HUES48 (cell line): ENCODE data around the gene SLC35F4.

Experiments used
- H3K27ac ChIP-seq: one replicate; pipeline ENCODE4 v1.7.0; 2013; ENCODE audit warnings: low read depth, low read length, inconsistent platforms
- H3K27me3 ChIP-seq: 2 replicates; pipeline ENCODE4 v1.6.1; 2013; ENCODE audit warnings: mild to moderate bottlenecking, low read length; ENCODE audit not compliant: control insufficient read depth, insufficient read depth
- H3K36me3 ChIP-seq: 2 replicates; pipeline ENCODE4 v1.6.1; 2013; ENCODE audit warnings: low read length; ENCODE audit not compliant: control insufficient read depth, insufficient read depth
- H3K4me1 ChIP-seq: 2 replicates; pipeline ENCODE4 v1.6.1; 2013; ENCODE audit warnings: mild to moderate bottlenecking, low read length; ENCODE audit not compliant: control insufficient read depth, insufficient read depth
- H3K4me3 ChIP-seq: 2 replicates; pipeline ENCODE4 v1.5.1; 2013; ENCODE audit warnings: mild to moderate bottlenecking, low read depth, low read length
- H3K9ac ChIP-seq: 2 replicates; pipeline ENCODE4 v1.6.1; 2013; ENCODE audit warnings: mild to moderate bottlenecking, low read depth, low read length, moderate library complexity
- H3K9me3 ChIP-seq: 2 replicates; pipeline ENCODE4 v1.6.1; 2013; ENCODE audit warnings: low read length; ENCODE audit not compliant: control insufficient read depth, insufficient read depth

SLC35F4 gene

DNA sequence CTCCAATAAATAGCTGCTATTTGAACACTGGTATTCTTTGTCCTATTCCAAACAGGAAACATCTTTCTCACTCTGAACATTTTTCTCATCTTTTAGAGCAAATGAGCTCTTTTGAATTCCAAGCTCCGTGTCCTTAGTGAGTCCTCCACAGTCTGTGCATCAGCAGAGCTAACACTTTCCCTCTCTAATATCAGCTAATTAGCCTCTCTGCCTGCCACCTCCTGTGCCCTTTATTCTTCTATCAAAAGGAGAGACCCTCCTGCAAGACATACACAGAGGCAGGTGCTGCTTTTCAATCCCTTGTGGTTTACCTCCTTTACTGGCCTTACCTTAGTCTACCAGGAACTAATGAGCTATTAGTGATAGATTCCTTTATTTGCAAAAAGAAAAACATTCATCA, 178.5 kb downstream of the SLC35F4 start:
- H3K36me3 ChIP-seq: no peaks in the 10 kb centered on the region

DNA sequence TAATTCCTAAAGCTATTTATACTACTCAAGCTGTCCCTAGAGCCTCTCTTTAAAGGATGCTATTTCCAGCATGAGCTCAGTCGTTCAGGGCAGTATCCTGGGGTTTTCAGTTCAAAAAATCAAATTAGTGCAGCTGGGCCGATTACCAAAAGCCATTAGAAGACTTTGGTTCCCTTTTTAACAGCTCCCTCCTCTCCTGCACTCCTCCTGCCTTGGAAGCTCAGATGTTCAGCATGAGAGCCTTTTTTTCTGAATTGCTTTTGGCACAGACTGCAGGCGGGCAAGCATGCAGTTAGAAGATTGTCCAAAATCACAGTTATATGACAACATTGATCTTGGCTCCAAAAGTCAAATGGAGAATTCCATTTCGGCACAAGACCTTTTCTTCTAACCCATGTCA, 179.6 kb downstream of the SLC35F4 start:
- H3K4me3 ChIP-seq: no peak overlapping the region
- H3K9me3 ChIP-seq: no peaks in the 10 kb centered on the region
- no peaks in the 10 kb centered on the region for H3K36me3 ChIP-seq
- no peaks in the 10 kb centered on the region for H3K27me3 ChIP-seq
- no peak overlapping the region for H3K9ac ChIP-seq
- no peak overlapping the region for H3K27ac ChIP-seq
- no peaks in the 10 kb centered on the region for H3K4me1 ChIP-seq

More for the DNA sequence above, 178.5 kb downstream of the SLC35F4 start:
- H3K27ac ChIP-seq: no peak overlapping the region
- no peaks in the 10 kb centered on the region for H3K4me1 ChIP-seq
- H3K27me3 ChIP-seq: no peaks in the 10 kb centered on the region
- no peaks in the 10 kb centered on the region for H3K9me3 ChIP-seq
- H3K9ac ChIP-seq: no peak overlapping the region
- H3K4me3 ChIP-seq: no peak overlapping the region

DNA sequence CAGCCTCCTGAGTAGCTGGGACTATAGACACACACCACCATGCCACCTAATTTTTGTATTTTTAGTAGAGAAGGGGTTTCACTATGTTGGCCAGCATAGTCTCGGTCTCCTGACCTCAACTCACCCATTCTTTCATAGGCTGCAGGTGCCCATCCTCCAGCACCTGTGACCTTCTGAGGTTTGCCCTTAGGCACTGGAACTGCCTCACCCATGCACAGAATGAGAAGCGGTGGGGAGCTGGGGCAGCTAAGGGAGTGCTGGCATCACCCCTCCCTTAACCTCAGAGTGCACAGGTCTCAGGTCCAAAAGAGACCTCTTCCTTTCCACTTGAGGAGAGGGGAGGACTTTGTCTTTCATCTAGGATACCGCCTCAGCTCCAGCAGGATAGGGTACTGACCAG, 194.9 kb downstream of the SLC35F4 start:
- Histone ChIP-seq H3K4me3 (no peak overlapping the region), H3K9ac (no peak overlapping the region), H3K27me3 (no peaks in the 10 kb centered on the region), H3K4me1 (peaks cover 6% of the 10 kb centered on the region), H3K27ac (no peak overlapping the region), H3K36me3 (no peaks in the 10 kb centered on the region), H3K9me3 (no peaks in the 10 kb centered on the region)

DNA sequence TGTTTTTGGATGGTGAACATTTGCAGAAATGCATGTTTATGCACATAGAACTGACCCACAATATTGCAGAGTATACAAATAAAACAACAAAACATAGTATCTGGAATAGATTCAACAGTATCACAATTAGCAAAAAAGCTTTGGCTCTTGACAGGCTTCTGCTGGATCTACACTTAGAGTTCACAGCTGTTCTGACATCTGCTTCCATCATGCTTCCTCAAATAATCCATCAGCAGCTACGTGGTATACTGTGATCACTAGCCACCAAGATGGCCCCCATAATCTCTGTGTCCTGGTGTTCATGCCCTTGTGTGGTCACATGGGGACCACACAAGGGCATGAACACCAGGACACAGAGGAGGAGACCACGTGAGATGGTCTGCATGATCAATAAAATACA, 205.7 kb downstream of the SLC35F4 start:
- no peaks in the 10 kb centered on the region for H3K9me3 ChIP-seq
- H3K27me3 ChIP-seq: no peaks in the 10 kb centered on the region
- no peak overlapping the region for H3K9ac ChIP-seq
- no peaks in the 10 kb centered on the region for H3K4me1 ChIP-seq
- no peaks in the 10 kb centered on the region for H3K36me3 ChIP-seq
- no peak overlapping the region for H3K27ac ChIP-seq
- H3K4me3 ChIP-seq: no peak overlapping the region

DNA sequence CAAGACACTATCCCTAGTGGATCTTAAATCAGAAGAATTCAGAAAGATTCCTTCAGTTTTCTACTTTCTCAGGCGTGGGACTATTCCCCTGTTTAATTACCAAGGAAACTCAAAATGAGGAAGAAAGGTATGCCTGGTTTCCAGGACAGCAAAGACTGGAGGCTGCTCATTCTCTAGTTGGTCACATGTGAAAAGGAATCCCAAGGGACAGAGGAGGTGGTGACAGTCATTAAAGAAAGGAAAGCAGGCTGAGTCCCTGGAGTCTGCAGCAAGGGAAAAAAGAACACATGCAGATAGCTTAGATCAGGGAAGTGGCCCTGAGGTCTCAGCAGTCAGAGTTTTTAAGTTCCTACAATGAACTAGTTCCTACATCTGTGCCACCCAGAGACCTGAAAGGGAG, 206.8 kb downstream of the SLC35F4 start:
- Histone ChIP-seq H3K27me3 (no peaks in the 10 kb centered on the region), H3K9ac (no peak overlapping the region), H3K4me1 (no peaks in the 10 kb centered on the region), H3K36me3 (no peaks in the 10 kb centered on the region), H3K27ac (no peak overlapping the region), H3K9me3 (no peaks in the 10 kb centered on the region), H3K4me3 (no peak overlapping the region)

DNA sequence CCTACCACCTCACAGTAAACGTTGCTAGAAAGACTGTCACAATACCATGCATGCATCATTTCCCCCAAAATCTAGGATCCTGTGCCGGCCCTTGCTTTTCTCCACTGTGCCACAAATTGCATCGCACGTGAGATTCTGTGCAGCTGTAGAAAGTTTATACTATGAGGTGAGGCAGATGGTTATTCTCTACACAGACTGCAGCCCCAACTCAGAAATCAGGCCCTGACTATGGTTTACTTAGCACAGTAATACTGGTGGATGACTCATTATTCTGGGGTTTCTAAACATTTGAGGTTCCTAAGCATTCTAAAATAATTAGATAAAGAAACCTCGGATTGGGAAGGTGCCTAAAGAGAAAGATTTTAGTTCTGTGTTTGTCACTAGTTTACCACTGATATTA, 208.4 kb downstream of the SLC35F4 start:
- H3K9ac ChIP-seq: no peak overlapping the region
- H3K27ac ChIP-seq: no peak overlapping the region
- H3K27me3 ChIP-seq: no peaks in the 10 kb centered on the region
- no peaks in the 10 kb centered on the region for H3K4me1 ChIP-seq
- H3K4me3 ChIP-seq: no peak overlapping the region
- no peaks in the 10 kb centered on the region for H3K9me3 ChIP-seq
- H3K36me3 ChIP-seq: no peaks in the 10 kb centered on the region

DNA sequence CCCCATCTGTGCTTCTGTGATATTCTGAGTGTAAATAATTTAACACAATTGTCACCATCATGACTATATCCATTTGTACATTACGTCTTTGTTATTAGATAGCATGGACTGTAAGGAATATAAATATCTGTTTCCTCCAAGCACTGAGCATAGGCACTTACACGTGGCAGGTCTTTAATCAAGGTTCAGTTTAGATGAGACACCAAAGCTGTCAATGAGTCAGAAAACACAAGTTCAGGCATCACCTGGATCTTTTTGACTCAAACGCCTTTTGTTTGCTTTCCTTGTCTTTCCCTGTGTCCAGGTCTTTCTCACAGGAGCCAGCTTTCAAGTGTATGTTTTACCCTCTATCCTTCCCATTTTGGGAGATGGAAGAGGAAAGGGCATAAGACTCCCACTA, 209.0 kb downstream of the SLC35F4 start:
- H3K4me1 ChIP-seq: no peaks in the 10 kb centered on the region
- H3K4me3 ChIP-seq: no peak overlapping the region
- H3K27me3 ChIP-seq: no peaks in the 10 kb centered on the region
- H3K27ac ChIP-seq: no peak overlapping the region
- no peaks in the 10 kb centered on the region for H3K36me3 ChIP-seq
- H3K9ac ChIP-seq: no peak overlapping the region
- no peaks in the 10 kb centered on the region for H3K9me3 ChIP-seq

DNA sequence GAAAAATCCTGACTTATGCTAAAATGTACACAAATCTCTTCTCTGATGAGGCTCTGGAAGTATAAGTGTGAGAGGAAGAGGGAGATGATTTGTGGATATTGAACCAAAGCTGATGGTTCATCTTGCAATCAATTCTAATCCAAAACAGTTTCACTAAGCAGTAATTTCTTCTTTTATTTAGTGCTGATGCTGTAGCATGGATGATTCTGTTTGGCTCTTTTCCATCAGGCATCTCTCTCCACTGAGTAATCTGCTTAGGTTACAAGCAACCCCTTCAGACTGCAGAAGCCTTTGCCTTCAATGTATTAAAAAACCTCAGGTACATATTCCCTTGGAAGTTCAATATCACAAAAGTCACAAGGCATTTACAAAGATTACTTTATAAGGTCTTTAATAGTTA, 213.1 kb downstream of the SLC35F4 start:
- Histone ChIP-seq H3K9ac (no peak overlapping the region), H3K9me3 (no peaks in the 10 kb centered on the region), H3K27me3 (no peaks in the 10 kb centered on the region), H3K36me3 (no peaks in the 10 kb centered on the region), H3K27ac (no peak overlapping the region), H3K4me1 (no peaks in the 10 kb centered on the region), H3K4me3 (no peak overlapping the region)

DNA sequence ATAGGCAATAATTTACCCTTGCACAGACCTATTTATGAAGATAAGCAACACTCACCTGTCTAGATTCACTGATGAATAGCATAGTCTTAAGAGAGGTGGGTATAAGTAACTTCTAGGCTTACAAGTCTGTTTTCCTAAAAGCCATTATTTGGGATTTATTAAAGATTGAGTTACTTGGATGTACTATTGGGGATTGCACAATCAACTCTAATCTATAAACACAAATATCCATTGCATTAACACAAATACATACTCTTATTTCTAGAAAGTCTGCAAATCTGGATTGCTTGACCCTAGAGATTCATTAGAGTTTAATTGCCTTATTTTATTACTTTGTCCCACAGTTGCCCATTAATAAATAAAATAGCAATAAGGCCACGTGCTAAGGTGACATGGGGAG, 224.1 kb downstream of the SLC35F4 start:
- Histone ChIP-seq H3K36me3 (no peaks in the 10 kb centered on the region), H3K9ac (no peak overlapping the region), H3K4me3 (no peak overlapping the region), H3K4me1 (no peaks in the 10 kb centered on the region), H3K27ac (no peak overlapping the region), H3K9me3 (no peaks in the 10 kb centered on the region), H3K27me3 (no peaks in the 10 kb centered on the region)

DNA sequence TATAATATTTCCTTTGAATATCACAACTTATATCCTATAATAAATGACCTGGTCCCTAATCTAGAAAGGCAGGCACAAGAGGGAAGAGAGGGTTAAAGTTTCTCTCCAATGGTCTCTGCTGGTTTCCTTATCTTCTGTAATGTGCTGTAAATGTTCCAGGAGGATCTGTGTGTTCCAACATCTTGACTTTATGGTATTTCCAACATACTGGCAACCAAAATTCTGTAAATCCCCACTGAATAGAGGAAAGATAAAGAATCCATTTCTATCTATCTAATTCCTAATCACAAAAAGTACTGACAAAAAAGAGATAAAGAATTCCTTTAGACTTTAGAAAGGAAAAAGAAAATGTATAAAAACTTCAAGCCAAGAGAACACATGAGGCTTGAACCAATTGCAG, 225.9 kb downstream of the SLC35F4 start:
- H3K9me3 ChIP-seq: no peaks in the 10 kb centered on the region
- H3K36me3 ChIP-seq: no peaks in the 10 kb centered on the region
- H3K4me1 ChIP-seq: no peaks in the 10 kb centered on the region
- H3K9ac ChIP-seq: no peak overlapping the region
- no peak overlapping the region for H3K27ac ChIP-seq
- H3K4me3 ChIP-seq: no peak overlapping the region
- H3K27me3 ChIP-seq: no peaks in the 10 kb centered on the region

DNA sequence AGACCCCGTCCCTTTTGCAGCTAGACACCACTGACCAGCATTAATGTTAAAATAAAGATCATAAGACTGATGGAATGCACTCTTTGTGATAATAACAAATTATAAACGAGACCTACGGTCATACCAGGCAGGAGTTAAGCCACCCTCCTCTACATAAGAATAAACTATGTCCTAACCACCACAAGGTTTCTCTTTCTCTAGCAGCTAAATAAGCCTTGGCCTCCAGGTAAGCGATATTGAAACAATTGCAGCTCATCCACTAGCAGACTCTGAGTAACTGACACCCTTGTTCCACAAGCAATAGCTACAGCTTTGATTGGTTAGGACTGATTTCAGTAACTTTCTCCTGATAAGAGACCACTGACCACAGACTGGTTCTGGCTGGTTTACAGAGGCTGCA, 228.0 kb downstream of the SLC35F4 start:
- H3K27ac ChIP-seq: no peak overlapping the region
- no peaks in the 10 kb centered on the region for H3K36me3 ChIP-seq
- no peaks in the 10 kb centered on the region for H3K27me3 ChIP-seq
- no peaks in the 10 kb centered on the region for H3K4me1 ChIP-seq
- H3K9me3 ChIP-seq: no peaks in the 10 kb centered on the region
- no peak overlapping the region for H3K9ac ChIP-seq
- no peak overlapping the region for H3K4me3 ChIP-seq

DNA sequence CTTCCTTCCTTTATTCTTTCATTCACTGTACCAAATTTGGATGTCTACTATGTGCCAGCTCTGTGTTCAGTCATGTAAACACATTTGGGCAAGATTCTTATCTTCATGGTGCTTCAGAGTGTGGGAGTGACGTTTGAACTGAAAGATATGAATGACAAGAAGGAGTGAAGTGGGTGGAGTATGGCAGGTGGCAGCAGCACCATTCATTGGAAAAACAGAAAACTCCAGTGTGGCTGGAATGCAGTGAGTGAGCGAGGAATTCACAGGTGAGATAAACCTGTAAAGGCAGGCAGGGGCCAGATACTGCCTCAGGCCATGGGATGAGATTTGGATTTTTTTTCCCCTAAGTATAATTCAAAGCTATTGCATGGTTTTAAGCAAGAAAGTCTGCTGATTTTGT, 231.6 kb downstream of the SLC35F4 start:
- Histone ChIP-seq H3K27me3 (no peaks in the 10 kb centered on the region), H3K9me3 (no peaks in the 10 kb centered on the region), H3K27ac (no peak overlapping the region), H3K36me3 (no peaks in the 10 kb centered on the region), H3K4me3 (no peak overlapping the region), H3K4me1 (no peaks in the 10 kb centered on the region), H3K9ac (no peak overlapping the region)
